Neural progenitor cell (in vitro differentiated cells): ENCODE measurements around the gene WDR37. TPM values are rescaled to one million over a fixed set of nuclear protein-coding genes. Genes with fewer than 3 reads are reported as not detected.

Experiments used
- DNase-seq: peaks from one replicate; pipeline ENCODE4 v3.0.0-alpha.2; 2016; ENCODE audit warnings: low spot score
- H2AFZ ChIP-seq: fragments of 200-600 bp; sonication (generic); replicated peaks from 2 replicates; pipeline ENCODE4 v1.6.1; 2016; ENCODE audit warnings: antibody characterized with exemption
- H3F3A ChIP-seq: fragments of 200-600 bp; sonication (generic); 2 replicates; pipeline ENCODE4 v1.6.1; 2016; ENCODE audit warnings: antibody characterized with exemption, low read depth
- H3K27ac ChIP-seq: fragments of 200-600 bp; sonication (generic); 2 replicates; pipeline ENCODE4 v1.5.1; 2016; ENCODE audit warnings: mild to moderate bottlenecking
- H3K27me3 ChIP-seq: fragments of 200-600 bp; sonication (generic); 2 replicates; pipeline ENCODE4 v1.6.1; 2016; ENCODE audit warnings: mild to moderate bottlenecking, moderate library complexity
- H3K36me3 ChIP-seq: fragments of 200-600 bp; sonication (generic); 2 replicates; pipeline ENCODE4 v1.5.1; 2016
- H3K4me1 ChIP-seq: fragments of 200-600 bp; sonication (generic); 2 replicates; pipeline ENCODE4 v1.6.1; 2016; ENCODE audit warnings: mixed run types
- H3K4me2 ChIP-seq: fragments of 200-600 bp; sonication (generic); 2 replicates; pipeline ENCODE4 v1.6.1; 2016
- H3K4me3 ChIP-seq: fragments of 200-600 bp; sonication (generic); 2 replicates; pipeline ENCODE4 v1.5.1; 2016
- H3K79me2 ChIP-seq: fragments of 200-600 bp; sonication (generic); 2 replicates; pipeline ENCODE4 v1.6.1; 2016; ENCODE audit warnings: low read depth
- H3K9ac ChIP-seq: fragments of 200-600 bp; sonication (generic); 2 replicates; pipeline ENCODE4 v1.6.1; 2016
- H3K9me3 ChIP-seq: fragments of 200-600 bp; sonication (generic); 2 replicates; pipeline ENCODE4 v1.5.1; 2016; ENCODE audit warnings: low read depth
- H4K20me1 ChIP-seq: fragments of 200-600 bp; sonication (generic); 2 replicates; pipeline ENCODE4 v1.6.1; 2016; ENCODE audit warnings: low read depth
- H3K27ac Mint-ChIP-seq: 3 replicates; pipeline ENCODE4 v1.8.0; 2021; ENCODE audit warnings: mixed read lengths
- H3K27me3 Mint-ChIP-seq: 2 replicates; pipeline ENCODE4 v1.8.0; 2022; ENCODE audit warnings: low read depth, mild to moderate bottlenecking, inconsistent platforms, moderate library complexity, mixed read lengths; ENCODE audit not compliant: insufficient read depth
- H3K36me3 Mint-ChIP-seq: 3 replicates; pipeline ENCODE4 v1.8.0; 2021; ENCODE audit warnings: mixed read lengths
- H3K4me1 Mint-ChIP-seq: 3 replicates; pipeline ENCODE4 v1.8.0; 2021; ENCODE audit warnings: mixed read lengths
- H3K4me3 Mint-ChIP-seq: 3 replicates; pipeline ENCODE4 v1.8.0; 2021; ENCODE audit warnings: mild to moderate bottlenecking, moderate library complexity, mixed read lengths
- H3K9me3 Mint-ChIP-seq: 3 replicates; pipeline ENCODE4 v1.8.0; 2020; ENCODE audit warnings: mixed read lengths
- CTCF ChIP-seq: fragments of 200-600 bp; sonication (generic); IDR thresholded peaks from 2 replicates; pipeline ENCODE4 v1.5.1; 2017; ENCODE audit warnings: antibody characterized with exemption, mild to moderate bottlenecking
- EZH2 ChIP-seq: fragments of 200-600 bp; sonication (generic); IDR thresholded peaks from 2 replicates; pipeline ENCODE4 v1.6.1; 2017; ENCODE audit warnings: antibody characterized with exemption, mild to moderate bottlenecking, moderate library complexity
- EZH2phosphoT487 ChIP-seq: fragments of 200-600 bp; sonication (generic); IDR thresholded peaks from 2 replicates; pipeline ENCODE4 v1.6.1; 2017; ENCODE audit warnings: antibody characterized with exemption
- total RNA-seq: library from RNA; depleted of rRNA; stranded (reverse); fragments of >200 nt; gene quantifications from 2 replicates; pipeline ENCODE4 v1.2.3, GENCODE V29; 2015; ENCODE audit warnings: low replicate concordance

WDR37 gene
- total RNA-seq, 1 donor from 2014 or later: 14.7 TPM

- H3F3A ChIP-seq: no peaks in the 10 kb centered on the region
- no peak overlapping the region for H3K4me3 ChIP-seq
- peaks cover 24% of the 10 kb centered on the region for H3K4me1 Mint-ChIP-seq
- no peak overlapping the region for H3K4me3 Mint-ChIP-seq
- H3K36me3 ChIP-seq: no peaks in the 10 kb centered on the region
- no peaks in the 10 kb centered on the region for H3K36me3 Mint-ChIP-seq
- DNase-seq: no peak
- H3K9me3 ChIP-seq: no peaks in the 10 kb centered on the region
- no peak for TF ChIP-seq EZH2phosphoT487
- TF ChIP-seq CTCF: no peak
- TF ChIP-seq EZH2: no peak
- no peak overlapping the region for H3K27ac Mint-ChIP-seq
- H3K27me3 ChIP-seq: no peaks in the 10 kb centered on the region
- no peak overlapping the region for H2AFZ ChIP-seq
- H3K9me3 Mint-ChIP-seq: peaks cover 7% of the 10 kb centered on the region
- peaks cover 8% of the 10 kb centered on the region for H3K4me1 ChIP-seq
- peaks cover 18% of the 10 kb centered on the region for H3K27me3 Mint-ChIP-seq
- H3K27ac ChIP-seq: no peak overlapping the region
- no peaks in the 10 kb centered on the region for H4K20me1 ChIP-seq
- no peaks in the 10 kb centered on the region for H3K79me2 ChIP-seq
- H3K9ac ChIP-seq: no peak overlapping the region
- H3K4me2 ChIP-seq: no peak overlapping the region
Observed at GRCh38 chr10:1151076-1152033, 95.2 kb downstream of the WDR37 start.

GRCh38 chr10:1152386-1153250, 96.4 kb downstream of the WDR37 start:
- no peak for DNase-seq
- no peaks in the 10 kb centered on the region for H3K36me3 Mint-ChIP-seq
- Histone ChIP-seq H3K4me1 (peaks cover 8% of the 10 kb centered on the region), H3K36me3 (no peaks in the 10 kb centered on the region), H3K4me3 (no peak overlapping the region), H3K9me3 (no peaks in the 10 kb centered on the region), H3K27ac (no peak overlapping the region), H3F3A (no peaks in the 10 kb centered on the region), H4K20me1 (no peaks in the 10 kb centered on the region), H3K9ac (no peak overlapping the region), H3K4me2 (no peak overlapping the region), H3K79me2 (no peaks in the 10 kb centered on the region), H2AFZ (no peak overlapping the region), H3K27me3 (no peaks in the 10 kb centered on the region)
- no peak overlapping the region for H3K4me3 Mint-ChIP-seq
- peaks cover 24% of the 10 kb centered on the region for H3K4me1 Mint-ChIP-seq
- H3K9me3 Mint-ChIP-seq: no peaks in the 10 kb centered on the region
- peaks cover 18% of the 10 kb centered on the region for H3K27me3 Mint-ChIP-seq
- H3K27ac Mint-ChIP-seq: no peak overlapping the region
- TF ChIP-seq EZH2phosphoT487: no peak
- no peak for TF ChIP-seq CTCF
- TF ChIP-seq EZH2: no peak

GRCh38 chr10:1153251-1153763, 97.1 kb downstream of the WDR37 start:
- Histone ChIP-seq H3K36me3 (no peaks in the 10 kb centered on the region), H3K4me1 (peaks cover 8% of the 10 kb centered on the region), H4K20me1 (no peaks in the 10 kb centered on the region), H3K9me3 (no peaks in the 10 kb centered on the region), H2AFZ (peak overlapping the region; percentile 32), H3F3A (no peaks in the 10 kb centered on the region), H3K79me2 (no peaks in the 10 kb centered on the region), H3K4me2 (no peak overlapping the region), H3K27ac (no peak overlapping the region), H3K9ac (no peak overlapping the region), H3K27me3 (no peaks in the 10 kb centered on the region), H3K4me3 (no peak overlapping the region)
- no peak for DNase-seq
- no peak overlapping the region for H3K4me3 Mint-ChIP-seq
- H3K27me3 Mint-ChIP-seq: peaks cover 18% of the 10 kb centered on the region
- no peaks in the 10 kb centered on the region for H3K36me3 Mint-ChIP-seq
- H3K4me1 Mint-ChIP-seq: peaks cover 24% of the 10 kb centered on the region
- no peaks in the 10 kb centered on the region for H3K9me3 Mint-ChIP-seq
- no peak overlapping the region for H3K27ac Mint-ChIP-seq
- TF ChIP-seq CTCF (no peak), EZH2 (no peak), EZH2phosphoT487 (no peak)
